NOMO-1 treated with dmso at 0.1 percent for 144 hours (cell line): ENCODE results near the gene MRPL19.

Experiments used
- DNase-seq: peaks from one replicate; lab custom pipeline; 2025; ENCODE audit not compliant: unreplicated experiment; lab: John Stamatoyannopoulos, UW

MRPL19 gene

GRCh38 chr2:75616406-75616805 lies 30.2 kb upstream of the MRPL19 start:
- DNase-seq, result no peak

- DNase-seq, result no peak
Observed at GRCh38 chr2:75616933-75617332, 29.6 kb upstream of the MRPL19 start.

GRCh38 chr2:75619956-75620740 lies 26.4 kb upstream of the MRPL19 start:
- no peak for DNase-seq

- no peak for DNase-seq
Observed at GRCh38 chr2:75621228-75621627, 25.4 kb upstream of the MRPL19 start.

GRCh38 chr2:75622500-75622899 lies 24.1 kb upstream of the MRPL19 start:
- no peak for DNase-seq

GRCh38 chr2:75622929-75623328 lies 23.7 kb upstream of the MRPL19 start:
- DNase-seq, result no peak

GRCh38 chr2:75627902-75628504 lies 18.6 kb upstream of the MRPL19 start:
- DNase-seq, result no peak

- DNase-seq, result no peak
Observed at GRCh38 chr2:75632091-75632701, 14.4 kb upstream of the MRPL19 start.

GRCh38 chr2:75632813-75633212 lies 13.8 kb upstream of the MRPL19 start:
- DNase-seq, result no peak

GRCh38 chr2:75633620-75634019 lies 13.0 kb upstream of the MRPL19 start:
- DNase-seq, result no peak

- DNase-seq, result no peak
Observed at GRCh38 chr2:75634945-75635344, 11.6 kb upstream of the MRPL19 start.

- DNase-seq, result no peak
Observed at GRCh38 chr2:75637568-75637967, 9.0 kb upstream of the MRPL19 start.

- DNase-seq, result no peak
Observed at GRCh38 chr2:75640621-75641121, 5.9 kb upstream of the MRPL19 start.

GRCh38 chr2:75641587-75641986 lies 5.0 kb upstream of the MRPL19 start:
- no peak for DNase-seq

GRCh38 chr2:75643980-75644379 lies 2.6 kb upstream of the MRPL19 start:
- no peak for DNase-seq

- DNase-seq, result no peak
Observed at GRCh38 chr2:75645643-75646042, 940 bp upstream of the MRPL19 start.

GRCh38 chr2:75646090-75646582 lies 447 bp upstream of the MRPL19 start:
- DNase-seq, result no peak

- DNase-seq, result no peak
Observed at GRCh38 chr2:75647771-75648170, 1.2 kb downstream of the MRPL19 start.

GRCh38 chr2:75654012-75654411 lies 7.4 kb downstream of the MRPL19 start:
- no peak for DNase-seq

- no peak for DNase-seq
Observed at GRCh38 chr2:75655861-75656260, 9.3 kb downstream of the MRPL19 start.

- no peak for DNase-seq
Observed at GRCh38 chr2:75656563-75656962, 10.0 kb downstream of the MRPL19 start.

- no peak for DNase-seq
Observed at GRCh38 chr2:75657798-75658197, 11.2 kb downstream of the MRPL19 start.
